NCI-H748 (cell line): ENCODE results near the gene NANP.

Experiments used
- DNase-seq: peaks from one replicate; lab custom pipeline; 2025; ENCODE audit not compliant: unreplicated experiment; lab: John Stamatoyannopoulos, UW

The NANP gene

DNA sequence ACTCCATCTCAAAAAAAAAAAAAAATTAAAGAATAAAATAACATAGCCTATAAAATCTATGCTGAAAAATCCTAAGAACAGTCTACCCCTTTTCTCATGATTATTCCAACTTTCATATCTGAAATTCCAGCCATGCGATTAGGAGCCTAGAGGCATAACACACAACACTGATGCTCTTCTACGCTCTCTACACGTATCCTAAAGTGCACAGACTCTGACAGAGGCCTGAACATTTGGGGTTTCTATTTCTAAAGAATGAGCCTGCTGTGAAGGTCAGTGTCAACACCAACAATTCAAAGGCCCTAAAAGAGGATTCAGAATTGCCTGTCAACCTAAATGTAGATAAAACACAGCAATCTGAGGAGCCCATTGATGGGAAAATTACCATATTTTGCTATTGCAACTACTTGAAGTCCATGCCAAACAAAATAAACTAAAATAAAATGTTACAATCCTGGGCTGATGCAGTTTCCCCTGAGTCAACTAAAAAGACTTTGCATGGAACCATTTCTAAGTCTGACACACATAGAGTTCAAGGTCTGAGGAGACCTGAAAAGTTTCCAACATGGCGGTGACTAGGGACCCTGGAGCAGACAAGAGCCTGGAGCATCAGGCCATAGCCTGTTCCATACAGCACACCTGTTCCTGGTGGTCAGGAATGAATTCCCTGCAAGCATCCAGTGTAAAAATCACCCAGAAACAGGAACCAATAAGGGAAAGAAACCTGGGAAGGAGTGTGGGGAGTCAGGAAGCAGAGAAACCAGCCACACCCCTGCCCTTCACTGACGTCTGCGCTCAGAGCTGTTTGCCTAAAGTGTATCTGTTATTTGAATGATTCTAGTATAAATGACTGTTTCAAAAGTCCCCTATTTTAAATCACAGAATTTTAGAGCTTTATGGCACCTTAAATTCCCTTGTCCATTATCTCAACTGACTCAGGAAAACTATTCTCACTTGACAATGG, 50.2 kb downstream of the NANP start:
- DNase-seq: no peak

DNA sequence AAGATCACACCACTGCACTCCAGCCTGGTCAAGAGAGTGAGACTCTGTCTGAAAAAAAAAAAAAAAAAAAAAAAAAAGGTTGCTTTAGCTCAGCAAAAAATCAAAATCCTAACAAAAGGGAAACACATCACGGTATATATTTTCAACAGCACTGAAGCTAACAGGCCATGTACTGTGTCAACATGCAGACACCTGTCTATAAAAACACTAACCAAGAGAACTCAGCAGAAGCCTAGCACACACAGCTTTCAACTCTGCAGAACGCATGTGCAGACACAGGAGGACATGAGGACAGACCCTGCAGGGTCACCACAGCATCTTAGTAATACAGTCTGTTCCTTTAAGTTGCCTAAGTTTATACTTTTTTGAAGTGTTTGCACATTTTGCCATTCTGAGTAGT, 52.0 kb downstream of the NANP start:
- DNase-seq: peak; percentile 22

DNA sequence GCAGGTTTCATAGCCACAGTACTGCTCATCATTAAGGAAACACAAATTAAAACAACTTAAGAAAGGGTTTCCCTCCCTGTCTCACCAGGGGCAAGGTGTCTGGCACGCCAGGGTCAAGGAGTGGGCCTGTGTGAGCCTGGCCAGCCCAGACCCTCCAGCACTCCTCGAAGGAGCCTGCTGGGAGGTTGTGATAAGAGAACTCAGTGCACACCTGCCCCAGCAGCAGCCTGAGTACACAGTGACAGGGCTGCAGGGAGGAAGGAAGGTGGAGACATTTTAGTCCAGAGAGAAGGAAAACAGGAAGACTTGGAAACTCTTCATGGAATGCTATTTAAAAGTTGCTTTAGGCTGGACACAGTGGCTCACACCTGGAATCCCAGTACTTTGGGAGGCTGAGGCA, 52.6 kb downstream of the NANP start:
- DNase-seq: no peak

DNA sequence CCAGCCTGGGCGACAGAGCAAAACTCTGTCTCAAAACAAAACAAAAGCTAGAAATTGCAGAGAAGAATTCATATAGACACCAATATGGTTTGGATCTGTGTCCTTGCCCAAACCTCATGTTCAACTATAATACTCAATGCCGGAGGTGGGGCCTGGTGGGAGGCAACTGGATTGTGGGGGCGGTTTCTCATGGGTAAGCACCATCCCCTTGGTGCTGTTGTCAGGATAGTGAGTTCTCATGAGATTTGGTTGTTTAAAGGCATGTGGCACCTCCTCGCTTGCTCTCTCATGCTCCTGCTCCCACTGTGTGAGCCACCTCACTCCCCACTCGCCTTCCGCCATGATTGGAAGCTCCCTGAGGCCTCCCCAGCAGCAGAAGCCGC, 53.7 kb downstream of the NANP start:
- no peak for DNase-seq

DNA sequence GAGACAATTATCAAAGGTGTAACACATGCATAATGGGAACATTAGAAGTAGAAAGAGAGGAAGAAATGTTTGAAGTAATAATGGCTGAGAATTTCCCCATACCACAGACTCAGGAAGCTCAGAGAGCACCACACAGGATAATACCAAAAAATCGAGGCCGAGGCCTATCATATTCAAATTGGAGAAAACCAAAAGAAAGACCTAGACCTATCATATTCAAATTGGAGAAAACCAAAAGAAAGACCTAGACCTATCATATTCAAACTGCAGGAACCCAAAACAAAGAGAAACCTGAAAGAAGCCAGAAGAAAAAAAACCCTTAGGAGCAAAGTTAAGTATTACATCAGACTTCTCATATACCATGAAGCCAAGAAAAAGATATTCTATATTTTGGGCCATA, 56.5 kb downstream of the NANP start:
- DNase-seq: no peak

DNA sequence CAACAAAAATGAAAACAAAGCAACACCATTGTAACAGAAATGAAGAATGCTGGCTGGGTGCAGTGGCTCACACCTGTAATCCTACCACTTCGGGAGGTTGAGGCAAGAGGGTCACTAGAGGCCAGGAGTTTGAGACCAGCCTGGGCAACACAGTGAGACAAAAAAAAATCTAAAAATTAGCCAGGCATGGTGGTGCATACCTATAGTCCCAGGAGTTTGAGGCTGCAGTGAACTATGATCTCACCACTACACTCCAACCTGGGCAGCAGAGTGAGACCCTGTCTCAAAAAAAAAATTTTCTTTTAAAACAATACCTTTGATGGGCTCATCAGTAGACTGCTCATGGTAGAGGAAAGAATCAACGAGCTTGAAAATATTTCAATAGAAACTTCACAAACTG, 57.0 kb downstream of the NANP start:
- no peak for DNase-seq

DNA sequence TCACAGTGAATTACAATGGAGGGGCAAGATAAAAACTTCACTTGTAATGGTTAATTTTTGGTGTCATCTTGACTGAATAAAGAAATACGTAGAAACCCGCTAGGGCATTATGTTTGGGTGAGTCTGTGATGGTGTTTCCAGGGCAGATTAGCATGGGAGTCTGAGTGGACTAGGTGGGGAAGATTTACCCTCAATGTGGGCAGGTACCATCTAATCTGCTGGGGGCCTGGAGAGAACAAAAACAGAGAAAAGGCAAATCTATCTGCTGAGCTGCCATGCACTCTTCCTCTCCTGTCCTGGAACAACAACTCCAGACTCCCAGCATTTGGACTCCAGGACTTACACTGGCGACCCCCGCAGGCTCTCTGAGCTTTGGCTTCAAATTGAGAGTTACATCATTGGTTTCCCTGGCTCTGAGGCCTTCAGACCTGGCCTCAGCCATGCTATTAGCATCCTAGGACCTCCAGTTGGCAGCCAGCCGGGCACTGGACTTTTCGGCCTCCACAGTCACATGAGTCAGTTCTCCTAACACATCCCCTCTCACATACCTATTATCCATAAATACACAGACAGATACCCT, 58.1 kb downstream of the NANP start:
- DNase-seq: no peak

DNA sequence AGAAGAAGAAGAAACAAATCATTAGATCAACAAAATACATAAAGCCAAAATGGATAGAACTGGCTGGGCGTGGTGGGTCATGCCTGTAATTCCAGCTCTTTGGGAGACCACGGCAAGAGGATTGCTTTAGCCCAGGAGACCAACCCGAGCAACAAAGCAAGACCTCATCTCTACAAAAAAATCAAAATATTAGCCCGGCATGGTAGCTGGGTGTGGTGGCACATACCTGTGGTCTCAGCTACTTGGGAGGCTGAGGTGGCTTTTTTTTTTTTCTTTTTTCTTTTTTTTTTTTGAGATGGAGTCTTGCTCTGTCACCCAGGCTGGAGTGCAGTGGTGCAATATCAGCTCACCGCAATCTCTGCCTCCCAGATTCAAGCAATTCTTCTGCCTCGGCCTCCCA, 59.9 kb downstream of the NANP start:
- DNase-seq: no peak

DNA sequence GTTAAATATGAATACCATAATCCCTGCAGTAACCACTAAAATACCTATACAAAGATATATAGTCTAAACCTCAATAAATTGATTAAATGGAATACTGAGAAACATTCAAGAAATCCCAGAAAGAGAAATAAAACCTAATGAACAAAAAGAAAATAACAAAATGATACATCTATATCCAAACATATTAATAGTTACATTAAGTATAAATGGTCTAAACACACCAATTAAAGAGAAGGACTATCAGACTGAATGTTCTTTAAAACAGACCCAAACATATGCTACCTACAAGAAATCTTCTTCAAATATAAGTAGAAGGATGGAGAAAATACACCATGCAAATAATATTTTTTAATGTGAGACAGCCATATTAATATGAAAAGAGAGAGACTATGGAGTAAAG, 60.5 kb downstream of the NANP start:
- DNase-seq: no peak
